HG03097 (cell line): ENCODE measurements around the gene CORO7.

ENCODE experiments used
- ATAC-seq: cut with Tn5 transposase; IDR thresholded peaks from one replicate; pipeline ENCODE4 v1.9.1; 2021; ENCODE audit not compliant: unreplicated experiment, low FRiP score

Gene CORO7

DNA sequence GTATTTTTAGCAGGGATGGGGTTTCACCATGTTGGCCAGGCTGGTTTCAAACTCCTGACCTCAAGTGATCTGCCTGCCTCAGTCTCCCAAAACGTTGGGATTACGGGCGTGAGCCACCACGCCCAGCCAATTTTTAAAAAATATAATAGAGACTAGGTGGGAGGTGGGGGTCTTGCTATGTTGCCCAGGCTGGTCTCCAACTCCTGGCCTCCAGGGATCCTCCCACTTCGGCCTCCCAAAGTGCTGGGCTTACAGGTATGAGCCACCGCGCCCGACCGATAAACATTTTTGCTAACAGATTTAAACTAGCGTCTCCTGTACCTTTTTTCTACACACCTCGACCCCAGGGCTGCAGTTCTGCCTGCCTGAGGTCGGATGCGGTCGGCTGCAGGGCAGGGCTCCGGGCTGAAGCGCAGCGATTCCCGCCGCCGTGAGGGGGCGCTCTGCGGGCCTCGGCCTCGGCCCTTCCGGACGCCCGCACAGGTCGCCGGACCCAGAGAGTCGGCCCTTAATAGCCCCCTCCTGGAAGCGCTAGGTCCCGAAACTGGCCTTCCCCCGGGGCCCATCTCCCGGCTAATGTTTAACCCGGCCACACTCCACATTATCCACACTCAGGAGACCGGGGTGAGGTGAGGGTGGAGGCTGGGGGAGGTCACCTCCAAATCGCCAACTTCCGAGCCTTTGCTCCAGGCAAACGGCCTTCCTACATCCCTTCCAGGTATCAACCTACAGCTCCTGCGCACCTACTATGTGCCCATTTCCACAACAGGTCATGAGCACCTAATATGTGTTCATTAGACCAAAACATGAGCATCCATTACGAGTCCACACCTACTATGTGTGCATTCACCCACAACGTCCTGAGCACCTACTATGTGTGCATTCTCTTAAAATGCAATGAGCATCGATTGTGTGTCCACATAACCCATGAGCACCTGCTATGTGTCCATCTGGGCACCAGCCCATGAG, 102.5 kb downstream of the CORO7 start:
- peak; percentile 41 for ATAC-seq

GRCh38 chr16:4309833-4310266, 106.5 kb downstream of the CORO7 start:
- ATAC-seq = no peak

DNA sequence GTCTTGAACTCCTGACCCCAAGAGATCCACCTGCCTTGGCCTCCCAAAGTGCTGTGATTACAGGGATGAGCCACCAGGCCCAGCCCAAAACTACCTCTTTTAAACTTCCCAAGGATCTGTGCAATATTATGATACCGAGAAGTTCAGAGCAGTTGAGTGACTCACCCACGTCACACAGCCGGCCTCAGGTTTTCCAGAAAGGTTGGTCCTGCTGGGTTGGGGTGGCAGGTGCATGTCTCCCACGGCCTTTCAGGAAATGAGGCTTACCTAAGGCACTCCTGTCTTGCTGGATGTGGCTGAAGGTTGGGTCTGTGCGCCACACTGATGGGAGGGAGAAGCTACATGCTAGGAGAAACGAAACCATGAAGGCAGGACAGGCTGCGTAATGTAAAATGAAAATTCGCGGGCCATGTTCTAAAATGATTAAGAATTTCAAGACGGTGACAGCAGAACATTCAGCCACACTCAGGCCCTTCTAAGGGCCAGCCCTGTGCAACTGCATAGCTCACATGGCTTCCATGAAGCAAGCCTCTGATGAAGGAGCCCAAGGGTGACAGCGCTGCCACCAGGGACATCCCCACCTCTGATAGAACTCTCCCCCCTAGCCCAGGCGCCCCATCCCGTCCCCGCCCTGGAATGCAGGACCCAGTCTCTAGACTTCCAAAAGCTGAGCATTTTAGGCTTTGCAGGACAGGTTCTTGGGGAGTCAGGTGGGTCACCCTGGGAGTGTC, 107.1 kb downstream of the CORO7 start:
- no peak for ATAC-seq

GRCh38 chr16:4307215-4308037, 109.0 kb downstream of the CORO7 start:
- ATAC-seq = peak; percentile 88

- ATAC-seq = no peak
Observed at GRCh38 chr16:4306470-4307214, 109.8 kb downstream of the CORO7 start.
